HG03575 (cell line): ENCODE results near the gene PSG4.
"Not testable (repeated sequence)": the region's sequence is repeated elsewhere in the genome, so short reads cannot be mapped to it uniquely, and the experiment has no call there.

ENCODE experiments used
- ATAC-seq: cut with Tn5 transposase; IDR thresholded peaks from one replicate; pipeline ENCODE4 v1.9.1; 2021; ENCODE audit not compliant: unreplicated experiment, insufficient number of reproducible peaks, low FRiP score; ENCODE audit errors: extremely low read depth

The PSG4 gene

DNA sequence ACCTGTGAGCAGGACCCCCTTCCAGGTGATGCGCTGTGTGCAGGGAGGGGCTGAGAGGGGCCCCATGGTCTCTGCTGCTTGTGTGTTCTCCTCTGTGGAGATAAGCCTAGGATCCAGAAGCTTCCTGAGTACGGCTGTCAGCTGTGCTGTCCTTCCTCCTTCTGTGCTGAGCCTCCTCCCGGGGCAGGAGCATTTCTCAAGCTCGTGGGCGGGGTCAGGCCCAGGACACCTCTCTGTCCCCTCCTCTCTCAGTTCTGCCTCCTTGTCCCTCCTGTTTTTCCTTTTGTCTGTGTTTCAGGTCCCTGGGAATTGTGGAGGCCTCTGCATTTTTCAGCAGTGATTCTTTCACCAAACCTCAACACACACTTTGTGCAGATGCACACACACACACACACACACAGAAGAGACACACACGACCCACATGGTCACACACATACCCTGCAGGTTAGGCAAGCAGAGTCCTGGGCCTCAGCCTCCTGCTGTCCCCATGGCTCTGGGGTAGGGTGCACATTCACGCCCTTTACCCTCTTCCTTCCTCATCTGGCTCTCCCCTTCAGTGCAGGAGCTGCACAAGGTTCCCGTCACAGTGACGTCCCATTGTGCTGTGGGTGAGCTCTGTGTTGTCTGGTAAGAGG lies at the start of gene PSG4:
Gene PSG4 (minus strand): TSS at position 168 of the 635 bp plus-strand sequence. CDS start 102 bp downstream, at position 66.
- not testable (repeated sequence) for ATAC-seq

- not testable (repeated sequence) for ATAC-seq
Measured at GRCh38 chr19:43251428-43251827, 46.0 kb upstream of the PSG4 start.

DNA sequence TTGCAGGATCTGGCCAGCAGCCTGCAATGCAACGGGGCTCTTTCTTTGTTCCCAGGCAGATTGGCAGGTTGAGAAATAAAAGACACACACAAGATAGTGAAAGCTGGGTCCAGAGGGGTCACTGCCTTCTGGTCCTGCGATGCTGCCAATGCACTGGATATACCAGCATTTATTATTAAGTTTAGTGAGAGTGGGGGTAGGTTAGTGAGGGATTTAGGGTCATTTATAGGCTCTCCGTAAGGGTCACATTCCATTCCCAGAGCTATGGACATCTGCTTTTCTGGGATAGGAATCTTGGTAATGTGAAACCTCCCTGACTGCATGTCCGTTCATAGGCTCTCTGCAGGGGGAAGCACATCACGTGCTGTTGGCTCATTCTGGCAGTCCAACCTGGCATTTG lies 44.9 kb upstream of the PSG4 start:
- ATAC-seq = not testable (repeated sequence)

GRCh38 chr19:43248635-43249002 lies 43.2 kb upstream of the PSG4 start:
- not testable (repeated sequence) for ATAC-seq

DNA sequence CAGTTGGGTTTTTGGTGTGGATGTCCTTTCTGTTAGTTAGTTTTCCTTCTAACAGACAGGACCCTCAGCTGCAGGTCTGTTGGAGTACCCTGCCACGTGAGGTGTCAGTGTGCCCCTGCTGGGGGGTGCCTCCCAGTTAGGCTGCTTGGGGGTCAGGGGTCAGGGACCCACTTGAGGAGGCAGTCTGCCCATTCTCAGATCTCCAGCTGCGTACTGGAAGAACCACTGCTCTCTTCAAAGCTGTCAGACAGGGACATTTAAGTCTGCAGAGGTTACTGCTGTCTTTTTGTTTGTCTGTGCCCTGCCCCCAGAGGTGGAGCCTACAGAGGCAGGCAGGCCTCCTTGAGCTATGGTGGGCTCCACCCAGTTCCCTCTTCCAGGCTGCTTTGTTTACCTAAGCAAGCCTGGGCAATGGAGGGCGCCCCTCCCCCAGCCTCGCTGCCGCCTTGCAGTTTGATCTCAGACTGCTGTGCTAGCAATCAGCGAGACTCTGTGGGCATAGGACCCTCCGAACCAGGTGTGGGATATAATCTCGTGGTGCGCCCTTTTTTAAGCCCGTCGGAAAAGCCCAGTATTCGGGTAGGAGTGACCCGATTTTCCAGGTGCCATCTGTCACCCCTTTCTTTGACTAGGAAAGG lies 41.9 kb upstream of the PSG4 start:
- not testable (repeated sequence) for ATAC-seq

GRCh38 chr19:43245848-43246247 lies 40.4 kb upstream of the PSG4 start:
- not testable (repeated sequence) for ATAC-seq

DNA sequence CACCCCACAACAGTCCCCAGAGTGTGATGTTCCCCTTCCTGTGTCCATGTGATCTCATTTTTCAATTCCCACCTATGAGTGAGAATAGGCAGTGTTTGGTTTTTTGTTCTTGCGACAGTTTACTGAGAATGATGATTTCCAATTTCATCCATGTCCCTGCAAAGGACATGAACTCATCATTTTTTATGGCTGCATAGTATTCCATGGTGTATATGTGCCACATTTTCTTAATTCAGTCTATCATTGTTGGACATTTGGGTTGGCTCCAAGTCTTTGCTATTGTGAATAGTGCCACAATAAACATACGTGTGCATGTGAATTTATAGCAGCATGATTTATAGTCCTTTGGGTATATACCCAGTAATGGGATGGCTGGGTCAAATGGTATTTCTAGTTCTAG lies 36.8 kb upstream of the PSG4 start:
- not testable (repeated sequence) for ATAC-seq

- ATAC-seq = not testable (repeated sequence)
Measured at GRCh38 chr19:43238213-43238612, 32.8 kb upstream of the PSG4 start.

DNA sequence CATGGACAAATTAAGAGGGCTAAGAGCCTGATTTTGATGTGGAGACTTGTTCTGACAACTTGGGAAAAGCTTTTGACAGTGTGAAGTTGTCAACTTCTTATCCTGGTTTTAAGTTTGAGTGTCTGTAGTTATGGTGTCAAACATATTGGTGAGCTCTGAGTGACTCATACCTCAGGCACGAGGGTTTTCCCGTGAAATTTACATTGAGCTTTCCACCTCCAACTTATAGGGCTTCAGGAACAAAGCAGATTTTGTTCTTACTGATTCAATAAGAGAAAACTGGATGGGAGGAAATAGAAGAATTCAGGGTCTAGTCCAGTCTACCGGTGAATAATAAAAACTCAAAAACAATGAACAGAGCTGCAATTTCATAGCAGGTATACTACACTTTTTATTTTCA lies 30.2 kb upstream of the PSG4 start:
- not testable (repeated sequence) for ATAC-seq

GRCh38 chr19:43229315-43229714 lies 23.9 kb upstream of the PSG4 start:
- no peak for ATAC-seq

- not testable (repeated sequence) for ATAC-seq
Measured at GRCh38 chr19:43228730-43229129, 23.3 kb upstream of the PSG4 start.

- not testable (repeated sequence) for ATAC-seq
Measured at GRCh38 chr19:43226986-43227385, 21.5 kb upstream of the PSG4 start.

GRCh38 chr19:43224855-43225253 lies 19.4 kb upstream of the PSG4 start:
- ATAC-seq = no peak

GRCh38 chr19:43224201-43224854 lies 18.9 kb upstream of the PSG4 start:
- not testable (repeated sequence) for ATAC-seq

DNA sequence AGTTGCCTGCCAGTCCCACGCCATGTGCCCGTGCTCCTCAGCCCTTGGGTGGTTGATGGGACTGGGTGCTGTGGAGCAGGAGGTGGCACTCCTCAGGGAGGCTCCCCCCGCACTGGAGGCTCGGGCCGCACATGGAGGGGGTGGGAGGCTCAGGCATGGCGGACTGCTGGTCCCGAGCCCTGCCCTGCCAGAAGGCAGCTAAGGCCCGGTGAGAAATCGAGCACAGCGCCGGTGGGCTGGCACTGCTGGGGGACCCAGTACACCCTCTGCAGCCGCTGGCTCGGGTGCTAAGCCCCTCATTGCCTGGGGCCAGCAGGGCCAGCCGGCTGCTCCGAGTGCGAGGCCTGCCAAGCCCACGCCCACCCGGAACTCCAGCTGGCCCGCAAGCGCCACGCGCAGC lies 16.5 kb upstream of the PSG4 start:
- not testable (repeated sequence) for ATAC-seq

GRCh38 chr19:43219136-43219535 lies 13.7 kb upstream of the PSG4 start:
- not testable (repeated sequence) for ATAC-seq

- ATAC-seq = not testable (repeated sequence)
Measured at GRCh38 chr19:43215881-43216280, 10.4 kb upstream of the PSG4 start.

DNA sequence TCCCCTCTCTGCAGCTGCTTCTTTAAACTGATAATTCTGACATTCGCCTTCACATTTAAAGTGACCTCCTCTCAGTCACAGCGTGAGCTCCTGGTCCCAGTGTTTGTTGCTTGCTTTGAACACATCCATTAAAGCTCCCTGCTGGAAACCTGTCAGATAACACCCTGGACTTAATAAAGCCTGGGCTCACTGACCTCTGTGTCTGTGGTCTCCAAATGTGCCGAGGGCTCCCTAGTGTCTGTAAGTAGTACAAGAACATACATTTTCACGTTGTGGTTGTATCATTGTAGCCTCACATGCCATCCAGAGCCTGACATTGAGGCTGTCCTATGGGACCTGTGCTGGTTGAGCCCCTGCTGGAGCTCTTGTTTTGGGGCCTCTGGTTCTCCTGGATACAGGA lies 2.6 kb upstream of the PSG4 start:
- ATAC-seq = no peak

GRCh38 chr19:43207174-43207573 lies 1.7 kb upstream of the PSG4 start:
- not testable (repeated sequence) for ATAC-seq

DNA sequence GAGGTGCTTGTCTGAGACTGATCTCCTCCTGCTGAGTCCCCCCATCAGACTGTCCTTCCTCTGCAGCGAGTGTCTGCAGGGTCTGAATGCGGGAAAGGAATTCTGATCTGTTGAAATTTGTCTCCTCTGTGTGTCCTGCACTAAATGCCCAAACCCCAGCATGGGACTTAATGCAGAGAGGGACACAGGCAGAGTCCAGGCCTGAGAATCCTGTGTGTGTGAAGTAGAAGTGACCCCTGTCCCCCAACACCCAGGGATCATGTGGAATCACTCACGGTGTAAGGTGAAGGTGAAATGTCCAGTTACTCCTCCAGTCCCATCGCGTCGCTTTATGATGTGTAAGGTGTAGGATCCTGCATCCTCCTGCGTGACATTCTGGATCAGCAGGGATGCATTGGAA lies 1.8 kb downstream of the PSG4 start:
- ATAC-seq = not testable (repeated sequence)
